Thoracic aorta (tissue), 2 donors: ENCODE measurements around the gene SYNE2. TPM values are rescaled to one million over a fixed set of nuclear protein-coding genes. Genes with fewer than 3 reads are reported as not detected.
"Not testable (repeated sequence)": the region's sequence is repeated elsewhere in the genome, so short reads cannot be mapped to it uniquely, and the experiment has no call there.

Source experiments
- ATAC-seq: fragments of 150-250 bp; one replicate; pipeline ENCODE4 v1.8.0; 2017; ENCODE audit warnings: low read depth; ENCODE audit not compliant: insufficient number of reproducible peaks, low FRiP score
- DNase-seq: peaks from one replicate; pipeline ENCODE4 v3.0.0-alpha.2; 2020; ENCODE audit warnings: low spot score
- H3K27ac ChIP-seq, 2 donors: fragments of 200-600 bp; sonication (generic); 1 replicate in 1 of 2; 2 replicates in 1 of 2; pipeline ENCODE4 v1.5.1; 2016; ENCODE audit warnings: mild to moderate bottlenecking in 2 of 2, moderate library complexity in 2 of 2
- H3K27me3 ChIP-seq: fragments of 200-600 bp; sonication (generic); replicated peaks from 2 replicates; pipeline ENCODE4 v1.6.0; 2016; ENCODE audit warnings: mild to moderate bottlenecking; ENCODE audit not compliant: insufficient read depth
- H3K36me3 ChIP-seq: fragments of 200-600 bp; sonication (generic); one replicate; pipeline ENCODE4 v1.5.1; 2016
- H3K4me1 ChIP-seq, 2 donors: fragments of 200-600 bp; sonication (generic); 1 replicate in 1 of 2; 2 replicates in 1 of 2; pipeline versions ENCODE4 v1.5.1 to v1.6.0; 2016; ENCODE audit warnings: low read depth in 2 of 2, mild to moderate bottlenecking in 1 of 2; ENCODE audit not compliant: control insufficient read depth in 1 of 2
- H3K4me3 ChIP-seq: fragments of 200-600 bp; sonication (generic); 2 replicates; pipeline ENCODE4 v1.5.1; 2016; ENCODE audit warnings: mild to moderate bottlenecking
- H3K9me3 ChIP-seq: fragments of 200-600 bp; sonication (generic); 2 replicates; pipeline ENCODE4 v1.5.1; 2016
- CTCF ChIP-seq: fragments of 200-600 bp; sonication (generic); IDR thresholded peaks from one replicate; pipeline ENCODE4 v1.5.1; 2019; ENCODE audit warnings: antibody characterized with exemption
- total RNA-seq, 2 donors: library from RNA; depleted of rRNA; stranded (reverse); fragments of >200 nt; gene quantifications; one replicate each; pipeline versions ENCODE4 v1.1.0 to v1.2.3, GENCODE V29; 2016

SYNE2 gene
- total RNA-seq, 2 donors from 2014 or later = 125 to 256 TPM

DNA sequence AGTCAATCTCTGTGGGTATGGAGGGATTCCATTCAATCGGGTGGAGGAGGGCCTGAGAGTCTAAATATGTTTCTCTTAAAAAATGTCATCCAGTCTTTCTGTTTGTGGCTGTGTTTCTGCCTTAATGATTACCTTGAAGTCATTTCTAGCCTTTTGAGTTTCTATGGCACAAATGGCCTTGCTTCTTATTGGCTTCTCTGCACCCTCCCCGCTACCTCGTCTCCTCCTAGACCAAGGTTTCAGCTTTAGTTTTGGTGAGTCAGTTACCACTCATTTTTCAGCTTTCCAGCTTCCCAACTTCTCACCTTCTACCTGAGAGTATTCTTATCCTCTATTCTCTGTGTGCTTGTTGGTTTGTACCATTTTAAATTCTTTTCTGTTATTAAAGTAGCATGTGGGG lies 159.2 kb downstream of the SYNE2 start:
- no peaks in the 10 kb centered on the region for H3K4me1 ChIP-seq
- no peak for TF ChIP-seq CTCF
- no peak overlapping the region for H3K27ac ChIP-seq
- DNase-seq (no peak), ATAC-seq (no peak)
- no peaks in the 10 kb centered on the region for H3K9me3 ChIP-seq
- peaks cover 5% of the 10 kb centered on the region for H3K36me3 ChIP-seq
- no peak overlapping the region for H3K4me3 ChIP-seq
- H3K27me3 ChIP-seq = no peaks in the 10 kb centered on the region

GRCh38 chr14:64012720-64013119 lies 159.9 kb downstream of the SYNE2 start:
- H3K36me3 ChIP-seq = no peaks in the 10 kb centered on the region

DNA sequence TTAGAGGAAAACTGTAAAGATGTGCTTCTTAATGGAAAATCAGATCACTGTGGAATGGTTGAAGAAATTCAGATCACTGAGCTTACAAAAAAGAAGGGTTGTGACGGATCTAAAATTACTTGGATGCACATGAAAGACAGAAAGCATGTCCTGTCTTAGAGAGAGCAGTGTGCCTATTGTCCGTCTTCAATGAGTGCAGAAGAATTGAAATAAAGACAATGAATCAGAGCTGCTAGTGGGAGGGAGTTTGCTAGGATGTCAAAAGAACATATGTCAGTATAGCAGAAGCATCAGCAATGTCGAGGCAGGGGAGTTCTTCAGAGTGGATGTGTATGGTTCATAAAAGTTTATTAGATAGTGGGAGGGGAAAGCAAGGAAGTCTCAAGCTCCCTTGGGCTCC lies 172.7 kb downstream of the SYNE2 start:
- no peak for TF ChIP-seq CTCF

More at GRCh38 chr14:64012720-64013119, 159.9 kb downstream of the SYNE2 start:
- DNase-seq = no peak
- no peak overlapping the region for H3K4me3 ChIP-seq
- no peaks in the 10 kb centered on the region for H3K9me3 ChIP-seq
- no peaks in the 10 kb centered on the region for H3K27me3 ChIP-seq
- ATAC-seq = no peak
- no peak for TF ChIP-seq CTCF
- no peak overlapping the region for H3K27ac ChIP-seq
- no peaks in the 10 kb centered on the region for H3K4me1 ChIP-seq

DNA sequence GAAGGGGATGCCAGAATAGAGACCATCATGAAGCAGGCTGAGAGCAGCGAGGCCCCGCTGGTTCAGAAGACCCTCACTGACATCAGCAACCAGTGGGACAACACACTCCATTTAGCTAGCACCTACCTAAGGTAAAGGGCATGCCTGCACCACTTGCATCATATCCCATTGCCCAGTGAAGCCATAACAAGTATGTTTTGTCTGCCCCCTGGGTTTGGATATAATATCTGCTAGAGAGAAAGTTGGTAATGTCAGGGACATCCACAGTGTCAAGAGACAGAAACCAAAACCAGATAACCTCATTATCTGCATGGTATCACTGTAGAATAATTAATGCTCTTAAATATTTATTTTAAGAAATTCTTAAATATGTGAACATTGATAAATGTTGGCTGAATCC lies 173.8 kb downstream of the SYNE2 start:
- no peak for TF ChIP-seq CTCF
- no peak for ATAC-seq

More for the DNA sequence above, 172.7 kb downstream of the SYNE2 start:
- no peak overlapping the region for H3K4me3 ChIP-seq
- H3K9me3 ChIP-seq = no peaks in the 10 kb centered on the region
- no peaks in the 10 kb centered on the region for H3K4me1 ChIP-seq
- DNase-seq = no peak
- H3K27ac ChIP-seq = no peak overlapping the region
- H3K36me3 ChIP-seq = peaks cover 19% of the 10 kb centered on the region
- no peak for ATAC-seq
- H3K27me3 ChIP-seq = no peaks in the 10 kb centered on the region

DNA sequence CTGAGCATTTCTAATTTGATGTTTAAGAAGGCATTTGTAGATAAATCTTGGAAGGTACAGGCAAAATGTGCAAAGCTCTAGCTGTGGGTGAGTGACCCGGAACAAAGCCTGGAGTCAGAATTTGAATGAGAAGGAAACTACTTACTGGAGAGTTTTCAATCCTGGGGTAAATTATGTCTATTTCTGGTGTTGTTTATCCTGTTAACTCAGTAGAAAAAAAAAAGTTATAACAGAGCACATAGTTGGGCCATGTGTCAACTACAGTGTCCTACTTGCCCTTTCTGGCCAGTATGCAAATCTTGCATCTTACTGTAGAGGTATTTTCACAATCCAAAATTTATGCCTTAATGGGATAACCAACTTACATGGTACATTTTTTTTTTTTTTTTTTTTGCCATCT lies 182.3 kb downstream of the SYNE2 start:
- peak overlapping the region in 1 of 2 donors; percentile 55 for H3K27ac ChIP-seq
- no peak for DNase-seq
- H3K9me3 ChIP-seq = no peaks in the 10 kb centered on the region
- peaks cover 9 to 25% of the 10 kb centered on the region in 2 donors for H3K4me1 ChIP-seq
- no peaks in the 10 kb centered on the region for H3K27me3 ChIP-seq
- H3K4me3 ChIP-seq = peak overlapping the region; percentile 16
- peak; percentile 66 for ATAC-seq
- no peak for TF ChIP-seq CTCF
- H3K36me3 ChIP-seq = peaks cover 5% of the 10 kb centered on the region

More for the DNA sequence above, 173.8 kb downstream of the SYNE2 start:
- Histone ChIP-seq H3K4me3 (no peak overlapping the region), H3K9me3 (no peaks in the 10 kb centered on the region), H3K27ac (no peak overlapping the region), H3K27me3 (no peaks in the 10 kb centered on the region), H3K36me3 (peaks cover 24% of the 10 kb centered on the region), H3K4me1 (no peaks in the 10 kb centered on the region)
- no peak for DNase-seq

DNA sequence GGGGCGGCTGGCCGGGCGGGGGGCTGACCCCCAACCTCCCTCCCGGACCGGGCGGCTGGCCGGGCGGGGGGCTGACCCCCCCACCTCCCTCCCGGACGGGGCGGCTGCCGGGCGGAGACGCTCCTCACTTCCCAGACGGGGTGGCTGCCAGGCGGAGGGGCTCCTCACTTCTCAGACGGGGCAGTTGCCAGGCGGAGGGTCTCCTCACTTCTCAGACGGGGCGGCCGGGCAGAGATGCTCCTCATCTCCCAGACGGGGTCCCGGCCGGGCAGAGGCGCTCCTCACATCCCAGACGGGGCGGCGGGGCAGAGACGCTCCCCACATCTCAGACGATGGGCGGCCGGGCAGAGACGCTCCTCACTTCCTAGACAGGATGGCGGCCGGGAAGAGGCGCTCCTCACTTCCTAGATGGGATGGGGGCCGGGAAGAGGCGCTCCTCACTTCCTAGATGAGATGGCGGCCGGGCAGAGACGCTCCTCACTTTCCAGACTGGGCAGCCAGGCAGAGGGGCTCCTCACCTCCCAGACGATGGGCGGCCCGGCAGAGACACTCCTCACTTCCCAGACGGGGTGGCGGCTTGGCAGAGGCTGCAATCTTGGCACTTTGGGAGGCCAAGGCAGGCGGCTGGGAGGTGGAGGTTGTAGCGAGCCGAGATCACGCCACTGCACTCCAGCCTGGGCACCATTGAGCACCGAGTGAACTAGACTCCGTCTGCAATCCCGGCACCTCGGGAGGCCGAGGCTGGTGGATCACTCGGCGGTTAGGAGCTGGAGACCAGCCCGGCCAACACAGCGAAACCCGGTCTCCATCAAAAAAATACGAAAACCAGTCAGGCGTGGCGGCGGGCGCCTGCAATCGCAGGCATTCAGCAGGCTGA lies 185.3 kb downstream of the SYNE2 start:
- H3K4me1 ChIP-seq = peaks cover 9 to 25% of the 10 kb centered on the region in 2 donors
- H3K36me3 ChIP-seq, H3K4me3 ChIP-seq, H3K9me3 ChIP-seq, DNase-seq, H3K27ac ChIP-seq, H3K27me3 ChIP-seq, ATAC-seq: not testable (repeated sequence)
